ENCODE measurements around the gene NCAM1.

The NCAM1 gene

GRCh38 chr11:113147249-113147648 is 186.0 kb downstream of the NCAM1 start:
- Mint-ChIP-seq H3K27ac (no peak overlapping the region), H3K36me3 (no peaks in the 10 kb centered on the region), H3K4me1 (no peaks in the 10 kb centered on the region), H3K4me3 (no peak overlapping the region), H3K9me3 (no peaks in the 10 kb centered on the region)
- no peak for DNase-seq (ENCODE audit: low spot score in 2 of 2)
- ATAC-seq = no peak

- DNase-seq (ENCODE audit: low spot score in 2 of 2) (no peak), ATAC-seq (no peak)
- Mint-ChIP-seq H3K36me3 (no peaks in the 10 kb centered on the region), H3K27ac (no peak overlapping the region), H3K9me3 (no peaks in the 10 kb centered on the region), H3K4me3 (no peak overlapping the region), H3K4me1 (no peaks in the 10 kb centered on the region)
Observed at GRCh38 chr11:113148076-113148475, 186.9 kb downstream of the NCAM1 start.

DNA sequence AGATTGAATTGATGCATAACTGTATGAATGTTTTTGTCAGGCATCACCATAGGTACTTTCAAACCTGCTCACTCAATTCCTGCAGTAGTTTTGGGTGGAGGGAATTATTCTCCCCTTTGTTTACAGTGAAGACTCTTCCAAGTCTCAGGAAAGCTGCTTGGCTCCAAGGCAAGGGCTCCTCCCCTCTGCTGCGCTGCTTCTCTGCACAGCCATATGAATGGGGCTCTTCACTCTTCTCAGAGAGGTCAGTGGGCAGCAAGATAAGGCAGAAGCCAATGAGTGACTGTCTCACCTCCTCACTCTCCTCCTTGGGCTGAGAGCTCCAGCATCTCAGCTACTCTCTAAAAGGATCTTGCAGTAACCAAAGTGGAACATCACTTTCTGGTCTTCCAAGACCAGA is 187.4 kb downstream of the NCAM1 start:
- Mint-ChIP-seq H3K27ac (no peak overlapping the region), H3K4me3 (no peak overlapping the region), H3K9me3 (no peaks in the 10 kb centered on the region), H3K36me3 (no peaks in the 10 kb centered on the region), H3K4me1 (no peaks in the 10 kb centered on the region)
- no peak for DNase-seq (ENCODE audit: low spot score in 2 of 2)
- no peak for ATAC-seq

GRCh38 chr11:113151521-113151920 is 190.3 kb downstream of the NCAM1 start:
- DNase-seq (ENCODE audit: low spot score in 2 of 2) (no peak), ATAC-seq (no peak)
- H3K27ac Mint-ChIP-seq = no peak overlapping the region
- H3K4me1 Mint-ChIP-seq = no peaks in the 10 kb centered on the region
- no peak overlapping the region for H3K4me3 Mint-ChIP-seq
- H3K36me3 Mint-ChIP-seq = no peaks in the 10 kb centered on the region
- H3K9me3 Mint-ChIP-seq = no peaks in the 10 kb centered on the region

DNA sequence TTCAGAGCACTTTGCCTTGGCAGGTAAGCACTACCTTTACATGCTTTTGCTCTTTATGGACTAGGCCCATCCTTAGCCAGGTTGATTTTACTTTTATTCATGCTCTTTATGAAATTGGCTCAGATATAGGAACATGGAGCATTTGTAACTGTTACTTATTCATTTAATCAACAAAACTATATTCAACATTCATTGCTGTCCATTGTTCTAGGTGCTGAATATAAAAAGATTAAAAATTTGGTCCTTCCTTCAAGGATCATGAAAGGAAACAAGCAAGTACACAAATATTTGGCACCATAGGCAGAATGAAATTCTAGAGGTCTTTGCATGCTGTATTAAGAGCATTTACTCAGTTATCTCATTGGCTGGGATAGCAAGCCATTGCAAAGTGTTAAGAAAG is 191.3 kb downstream of the NCAM1 start:
- H3K4me3 Mint-ChIP-seq = no peak overlapping the region
- H3K4me1 Mint-ChIP-seq = no peaks in the 10 kb centered on the region
- H3K36me3 Mint-ChIP-seq = no peaks in the 10 kb centered on the region
- ATAC-seq = no peak
- no peak overlapping the region for H3K27ac Mint-ChIP-seq
- no peak for DNase-seq (ENCODE audit: low spot score in 2 of 2)
- H3K9me3 Mint-ChIP-seq = no peaks in the 10 kb centered on the region

DNA sequence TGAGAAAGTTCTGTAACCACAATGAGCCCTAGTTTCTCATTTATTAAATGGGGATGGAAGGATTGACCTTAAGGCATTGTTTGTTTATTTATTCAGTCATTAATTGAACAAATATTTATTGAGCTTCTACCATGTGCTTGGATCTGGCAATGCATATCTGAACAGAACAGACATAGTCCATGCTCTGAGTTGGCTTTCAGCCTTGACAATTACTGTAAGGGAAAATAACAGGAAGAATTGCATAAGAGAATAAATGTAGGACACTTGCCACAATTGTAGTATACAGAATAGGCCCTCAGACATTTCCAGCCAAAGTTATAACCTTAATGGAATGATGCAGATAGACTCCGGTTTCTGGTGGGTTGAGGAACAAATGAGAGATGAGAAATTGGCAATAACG is 192.6 kb downstream of the NCAM1 start:
- Mint-ChIP-seq H3K27ac (no peak overlapping the region), H3K4me1 (no peaks in the 10 kb centered on the region), H3K36me3 (no peaks in the 10 kb centered on the region), H3K9me3 (no peaks in the 10 kb centered on the region), H3K4me3 (no peak overlapping the region)
- no peak for DNase-seq (ENCODE audit: low spot score in 2 of 2)
- ATAC-seq = no peak

GRCh38 chr11:113159988-113160807 is 199.0 kb downstream of the NCAM1 start:
- DNase-seq (ENCODE audit: low spot score in 2 of 2) (no peak), ATAC-seq (no peak)
- no peaks in the 10 kb centered on the region for H3K9me3 Mint-ChIP-seq
- H3K36me3 Mint-ChIP-seq = no peaks in the 10 kb centered on the region
- H3K27ac Mint-ChIP-seq = no peak overlapping the region
- H3K4me1 Mint-ChIP-seq = no peaks in the 10 kb centered on the region
- H3K4me3 Mint-ChIP-seq = no peak overlapping the region

- Mint-ChIP-seq H3K36me3 (no peaks in the 10 kb centered on the region), H3K4me3 (no peak overlapping the region), H3K4me1 (no peaks in the 10 kb centered on the region), H3K9me3 (no peaks in the 10 kb centered on the region), H3K27ac (no peak overlapping the region)
- DNase-seq (ENCODE audit: low spot score in 2 of 2) (no peak), ATAC-seq (no peak)
Observed at GRCh38 chr11:113160808-113161124, 199.5 kb downstream of the NCAM1 start.

DNA sequence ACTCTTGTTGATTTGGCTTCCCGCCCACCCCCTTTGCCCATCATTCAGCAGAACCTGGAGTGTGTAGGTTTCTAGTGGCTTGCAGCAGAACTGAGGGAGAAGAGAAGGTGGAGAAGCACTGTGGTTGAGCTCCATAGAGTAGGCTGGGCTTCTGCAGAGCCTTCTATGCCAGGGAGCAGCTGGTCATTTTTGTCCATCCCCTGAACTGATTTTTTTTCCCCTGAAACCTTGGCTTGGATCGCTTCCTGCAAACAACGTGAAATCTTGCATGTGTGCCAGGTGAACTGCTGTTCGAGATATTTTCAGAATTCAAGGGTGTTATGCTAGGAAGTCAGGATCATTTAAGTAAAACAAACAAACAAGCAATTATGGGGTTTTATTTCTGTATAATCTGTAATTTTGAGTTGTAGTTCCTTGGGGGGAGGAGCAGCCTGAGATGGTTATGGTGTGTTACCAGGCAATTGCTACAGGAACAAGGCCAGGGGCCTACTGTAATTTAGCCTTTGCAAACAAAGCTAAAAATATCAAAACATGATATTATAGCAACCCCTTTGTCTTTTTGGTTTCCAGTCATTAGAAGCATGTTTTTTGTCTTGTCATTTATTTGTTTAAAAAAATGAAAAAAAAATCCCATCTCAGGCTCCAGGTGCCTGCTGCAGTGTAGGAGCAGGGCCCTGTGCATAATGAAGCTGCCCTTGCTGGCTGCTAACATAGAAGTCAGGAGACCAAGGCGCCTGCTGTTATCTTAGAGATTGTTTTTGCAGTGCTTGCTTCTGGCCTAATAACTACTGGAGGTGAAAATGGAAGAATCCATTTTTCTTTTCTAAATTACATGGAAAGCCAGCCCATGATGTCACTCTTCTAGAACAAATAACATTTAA is 200.7 kb downstream of the NCAM1 start:
- Mint-ChIP-seq H3K36me3 (no peaks in the 10 kb centered on the region), H3K4me3 (no peak overlapping the region), H3K27ac (no peak overlapping the region), H3K9me3 (no peaks in the 10 kb centered on the region), H3K4me1 (no peaks in the 10 kb centered on the region)
- ATAC-seq (no peak), DNase-seq (ENCODE audit: low spot score in 2 of 2) (no peak)

DNA sequence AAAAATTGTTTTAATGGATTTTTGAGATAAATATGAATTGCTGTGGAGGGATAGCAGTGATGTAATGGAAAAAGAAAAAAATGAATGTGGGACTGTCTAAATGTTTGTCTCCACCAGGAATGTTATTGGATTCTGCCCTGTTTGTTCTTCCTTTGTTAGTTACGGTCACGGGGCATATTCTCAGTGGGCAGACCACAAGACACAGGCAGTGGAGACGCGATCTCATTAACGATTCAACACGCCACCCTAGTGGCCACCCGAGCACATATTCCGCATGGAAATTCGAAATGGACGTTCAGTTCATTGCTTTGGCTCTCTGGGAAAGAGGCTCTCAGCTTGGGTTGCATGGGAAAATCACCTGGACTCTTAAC is 201.4 kb downstream of the NCAM1 start:
- Mint-ChIP-seq H3K27ac (no peak overlapping the region), H3K4me3 (no peak overlapping the region), H3K9me3 (no peaks in the 10 kb centered on the region), H3K36me3 (no peaks in the 10 kb centered on the region), H3K4me1 (no peaks in the 10 kb centered on the region)
- no peak for DNase-seq (ENCODE audit: low spot score in 2 of 2)
- ATAC-seq = no peak

DNA sequence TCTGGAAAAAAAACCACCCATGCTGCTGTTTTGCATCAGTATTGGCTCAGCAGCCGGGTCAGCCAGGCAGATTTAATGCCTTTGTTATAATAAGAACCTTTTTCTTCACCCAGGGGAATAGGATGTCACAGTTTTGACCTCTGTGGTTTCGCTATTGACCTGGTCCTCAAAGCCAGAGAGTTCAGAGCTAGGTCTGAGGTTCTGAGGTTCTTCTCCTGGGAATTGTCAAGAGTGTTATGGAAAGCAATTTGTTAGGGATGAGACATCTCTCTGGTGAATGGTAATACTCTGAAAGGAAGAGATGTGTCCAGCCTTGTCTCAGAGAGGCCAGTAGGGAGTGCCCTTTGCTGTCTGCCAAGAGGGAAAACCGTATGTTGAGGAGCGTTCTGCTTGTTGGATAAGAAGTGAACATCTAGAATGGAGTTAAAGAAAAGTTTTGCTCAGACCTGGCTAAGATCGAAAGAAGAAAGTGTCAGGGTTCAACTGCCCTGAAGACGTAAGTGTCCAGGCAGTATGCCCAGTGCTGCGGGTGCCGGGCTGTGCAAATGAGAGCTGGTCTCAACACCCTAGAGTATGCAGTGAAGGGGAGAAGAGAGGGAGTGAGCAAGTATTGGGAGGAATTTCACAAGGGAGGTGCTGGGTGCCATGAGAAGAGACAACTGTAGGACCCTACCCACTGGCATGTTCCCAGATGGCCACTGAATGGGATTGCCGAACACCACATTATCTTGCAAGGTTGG is 202.2 kb downstream of the NCAM1 start:
- Mint-ChIP-seq H3K27ac (no peak overlapping the region), H3K36me3 (no peaks in the 10 kb centered on the region)
- no peak for DNase-seq (ENCODE audit: low spot score in 2 of 2)

GRCh38 chr11:113166280-113166679 is 205.1 kb downstream of the NCAM1 start:
- Mint-ChIP-seq H3K27ac (no peak overlapping the region), H3K36me3 (no peaks in the 10 kb centered on the region), H3K4me3 (no peak overlapping the region), H3K4me1 (no peaks in the 10 kb centered on the region), H3K9me3 (no peaks in the 10 kb centered on the region)
- DNase-seq (ENCODE audit: low spot score in 2 of 2) (no peak), ATAC-seq (no peak)

More for the DNA sequence above, 202.2 kb downstream of the NCAM1 start:
- H3K4me3 Mint-ChIP-seq = no peak overlapping the region
- H3K4me1 Mint-ChIP-seq = no peaks in the 10 kb centered on the region
- H3K9me3 Mint-ChIP-seq = no peaks in the 10 kb centered on the region
- ATAC-seq = no peak

GRCh38 chr11:113167599-113167998 is 206.4 kb downstream of the NCAM1 start:
- Mint-ChIP-seq H3K9me3 (no peaks in the 10 kb centered on the region), H3K27ac (no peak overlapping the region), H3K4me1 (no peaks in the 10 kb centered on the region), H3K4me3 (no peak overlapping the region), H3K36me3 (no peaks in the 10 kb centered on the region)
- DNase-seq (ENCODE audit: low spot score in 2 of 2) (no peak), ATAC-seq (no peak)

DNA sequence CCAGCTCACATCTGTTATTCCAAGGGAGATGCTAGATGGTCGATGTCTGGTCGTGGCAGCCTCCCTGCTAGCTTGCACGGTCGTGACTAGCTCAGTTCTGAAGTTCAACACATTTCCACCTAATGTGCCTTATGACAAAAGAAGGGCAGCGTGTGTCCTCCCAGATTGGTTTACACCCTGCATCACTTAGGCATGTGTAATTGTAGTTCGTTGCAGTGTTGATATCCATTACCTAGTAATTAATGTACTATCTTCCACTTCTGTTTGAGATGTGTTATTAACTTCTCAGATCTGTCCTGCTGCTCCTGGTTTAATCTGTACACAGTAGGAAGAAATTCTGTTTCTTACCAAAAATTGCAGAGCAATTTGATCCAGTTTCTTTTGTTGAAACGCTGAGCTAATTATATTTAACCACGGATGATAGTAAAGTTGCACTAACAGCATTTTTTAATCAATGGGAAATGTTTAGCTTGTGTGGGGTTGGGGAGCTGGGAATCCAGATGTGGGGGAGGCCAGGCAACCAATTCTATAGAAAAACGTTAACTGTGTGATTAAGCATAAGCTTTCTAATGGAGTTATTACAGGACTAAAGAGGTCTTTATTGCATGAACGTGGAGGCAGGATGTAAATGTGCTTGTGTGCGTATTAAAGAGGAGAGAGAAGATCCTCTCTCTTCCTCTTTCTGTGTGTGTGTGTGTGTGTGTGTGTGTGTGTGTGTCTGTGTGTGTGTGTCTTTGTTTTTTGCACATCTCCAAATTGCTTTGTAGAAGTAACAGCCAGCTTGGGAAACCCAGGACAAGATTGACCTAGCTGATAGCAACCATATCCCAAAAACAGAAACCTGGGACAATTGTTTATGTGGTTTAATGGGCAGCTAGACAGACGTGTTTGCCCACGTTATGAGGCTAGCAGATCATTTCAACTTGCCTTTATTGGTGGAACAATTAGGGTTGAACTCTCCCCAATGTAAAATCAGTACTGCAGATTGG is 207.4 kb downstream of the NCAM1 start:
- Mint-ChIP-seq H3K36me3 (no peaks in the 10 kb centered on the region), H3K9me3 (no peaks in the 10 kb centered on the region), H3K4me3 (no peak overlapping the region), H3K4me1 (no peaks in the 10 kb centered on the region), H3K27ac (no peak overlapping the region)
- no peak for ATAC-seq
- no peak for DNase-seq (ENCODE audit: low spot score in 2 of 2)
